Nephron progenitor cell (in vitro differentiated cells): Measurements from ENCODE around the gene TJP1.

Experiments
- DNase-seq: peaks from one replicate; pipeline ENCODE4 v3.0.0; 2021
- H3K27ac Mint-ChIP-seq: 2 replicates; pipeline ENCODE4 v1.8.0; 2021; ENCODE audit warnings: mild to moderate bottlenecking, moderate library complexity, mixed read lengths
- H3K27me3 Mint-ChIP-seq: 2 replicates; pipeline ENCODE4 v1.8.0; 2021; ENCODE audit warnings: mild to moderate bottlenecking, low read depth, mixed read lengths; ENCODE audit not compliant: poor library complexity
- H3K36me3 Mint-ChIP-seq: 2 replicates; pipeline ENCODE4 v1.8.0; 2021; ENCODE audit warnings: low read depth, mixed read lengths
- H3K4me1 Mint-ChIP-seq: 2 replicates; pipeline ENCODE4 v1.8.0; 2021; ENCODE audit warnings: mixed read lengths
- H3K4me3 Mint-ChIP-seq: 2 replicates; pipeline ENCODE4 v1.8.0; 2021; ENCODE audit warnings: mild to moderate bottlenecking, moderate library complexity, mixed read lengths
- H3K9me3 Mint-ChIP-seq: 2 replicates; pipeline ENCODE4 v1.8.0; 2021; ENCODE audit warnings: mild to moderate bottlenecking, moderate library complexity, mixed read lengths
- CTCF ChIP-seq: fragments of 200-600 bp; sonication (generic); IDR thresholded peaks from 2 replicates; pipeline ENCODE4 v1.5.0; 2021; ENCODE audit warnings: antibody characterized with exemption

Gene TJP1

GRCh38 chr15:29864501-29864900 lies 42.2 kb upstream of the TJP1 start:
- peaks cover 11% of the 10 kb centered on the region for H3K4me1 Mint-ChIP-seq
- H3K36me3 Mint-ChIP-seq: no peaks in the 10 kb centered on the region
- no peaks in the 10 kb centered on the region for H3K9me3 Mint-ChIP-seq
- H3K27ac Mint-ChIP-seq: no peak overlapping the region
- no peak for TF ChIP-seq CTCF
- DNase-seq: no peak
- H3K27me3 Mint-ChIP-seq: peaks cover 4% of the 10 kb centered on the region
- H3K4me3 Mint-ChIP-seq: no peak overlapping the region

GRCh38 chr15:29863438-29863837 lies 41.2 kb upstream of the TJP1 start:
- no peaks in the 10 kb centered on the region for H3K36me3 Mint-ChIP-seq
- no peak for DNase-seq
- no peaks in the 10 kb centered on the region for H3K9me3 Mint-ChIP-seq
- peaks cover 6% of the 10 kb centered on the region for H3K4me1 Mint-ChIP-seq
- H3K27ac Mint-ChIP-seq: no peak overlapping the region
- peaks cover 4% of the 10 kb centered on the region for H3K27me3 Mint-ChIP-seq
- H3K4me3 Mint-ChIP-seq: no peak overlapping the region
- TF ChIP-seq CTCF: no peak

- no peak for TF ChIP-seq CTCF
- no peaks in the 10 kb centered on the region for H3K9me3 Mint-ChIP-seq
- peaks cover 4% of the 10 kb centered on the region for H3K27me3 Mint-ChIP-seq
- DNase-seq: no peak
- peaks cover 6% of the 10 kb centered on the region for H3K4me1 Mint-ChIP-seq
- H3K27ac Mint-ChIP-seq: no peak overlapping the region
- no peak overlapping the region for H3K4me3 Mint-ChIP-seq
- H3K36me3 Mint-ChIP-seq: no peaks in the 10 kb centered on the region
These were observed 40.0 kb upstream of the TJP1 start for GRCh38 chr15:29862271-29862670.

GRCh38 chr15:29860872-29861271 lies 38.6 kb upstream of the TJP1 start:
- no peak overlapping the region for H3K4me3 Mint-ChIP-seq
- H3K27me3 Mint-ChIP-seq: peaks cover 7% of the 10 kb centered on the region
- no peaks in the 10 kb centered on the region for H3K9me3 Mint-ChIP-seq
- DNase-seq: no peak
- no peaks in the 10 kb centered on the region for H3K36me3 Mint-ChIP-seq
- H3K4me1 Mint-ChIP-seq: peaks cover 6% of the 10 kb centered on the region
- no peak overlapping the region for H3K27ac Mint-ChIP-seq
- no peak for TF ChIP-seq CTCF

GRCh38 chr15:29859973-29860715 lies 37.9 kb upstream of the TJP1 start:
- Mint-ChIP-seq H3K9me3 (no peaks in the 10 kb centered on the region), H3K36me3 (no peaks in the 10 kb centered on the region), H3K4me1 (peaks cover 6% of the 10 kb centered on the region), H3K27ac (no peak overlapping the region), H3K4me3 (no peak overlapping the region), H3K27me3 (peaks cover 7% of the 10 kb centered on the region)
- no peak for DNase-seq
- no peak for TF ChIP-seq CTCF

GRCh38 chr15:29859293-29859692 lies 37.0 kb upstream of the TJP1 start:
- Mint-ChIP-seq H3K9me3 (no peaks in the 10 kb centered on the region), H3K4me1 (peaks cover 6% of the 10 kb centered on the region), H3K27ac (no peak overlapping the region), H3K27me3 (peaks cover 7% of the 10 kb centered on the region), H3K4me3 (no peak overlapping the region), H3K36me3 (no peaks in the 10 kb centered on the region)
- no peak for DNase-seq
- no peak for TF ChIP-seq CTCF
